CD4-positive, alpha-beta T cell treated with Interleukin-4 for 4 hours (primary cell): ENCODE data around the gene RTP5.
"Not testable (repeated sequence)": the region's sequence is repeated elsewhere in the genome, so short reads cannot be mapped to it uniquely, and the experiment has no call there.

Source experiments
- DNase-seq: peaks from one replicate; pipeline ENCODE4 v3.0.0-alpha.2; 2020

The RTP5 gene

DNA sequence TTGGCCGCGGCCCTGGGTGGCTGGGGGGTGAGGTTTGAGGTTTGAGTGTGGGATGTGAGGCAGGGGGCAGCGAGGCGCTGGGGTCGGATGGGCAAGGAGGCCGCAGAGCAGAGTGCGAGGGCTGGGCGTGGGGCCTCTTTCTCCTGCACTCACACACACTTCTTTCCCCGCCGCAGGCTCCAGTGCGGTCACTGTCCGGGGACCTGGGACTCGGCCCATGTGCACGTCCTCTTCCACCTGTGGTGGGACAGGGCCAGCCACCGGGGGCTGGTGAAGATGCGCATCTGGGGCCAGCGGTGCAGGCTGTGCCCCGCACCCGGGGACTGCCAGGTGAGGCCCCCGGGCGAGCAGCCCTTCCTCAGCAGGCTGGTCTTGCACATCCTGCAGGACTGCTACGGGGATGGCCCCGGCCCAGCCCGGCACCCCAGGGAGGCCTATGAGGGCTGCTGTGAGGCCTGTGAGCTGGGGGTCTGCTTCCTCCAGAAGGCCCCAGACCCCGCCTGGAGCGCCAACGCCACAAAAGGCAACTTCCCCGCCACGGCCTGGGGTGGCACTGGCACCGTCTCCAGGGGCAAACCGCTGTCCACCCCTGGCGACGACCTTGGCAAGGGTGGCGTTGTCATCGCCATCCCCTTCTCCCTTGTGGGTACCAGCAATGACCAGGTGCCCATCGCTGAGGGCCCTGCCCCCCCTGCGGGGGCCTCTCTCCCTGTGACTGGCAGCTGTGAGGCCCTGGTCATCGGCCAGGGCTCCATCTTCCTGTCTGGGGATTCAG, 2.2 kb downstream of the RTP5 start:
- DNase-seq, result no peak

DNA sequence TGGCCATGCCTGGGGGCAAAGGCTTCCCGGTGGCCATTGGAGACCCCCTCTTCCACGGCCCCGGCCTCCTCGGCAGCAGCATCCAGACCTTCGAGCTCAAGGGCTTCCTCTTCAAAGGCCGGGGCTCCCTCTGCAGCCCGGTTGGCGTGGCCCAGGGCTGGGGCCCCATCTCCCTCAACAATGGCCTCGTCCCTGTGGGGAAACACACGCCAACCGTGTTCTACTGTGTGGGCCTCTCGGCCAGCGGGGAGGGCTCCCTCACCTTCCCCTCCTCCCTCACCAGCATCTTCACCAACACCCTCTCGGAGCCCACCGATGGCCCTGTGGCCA, 2.7 kb downstream of the RTP5 start:
- no peak for DNase-seq

DNA sequence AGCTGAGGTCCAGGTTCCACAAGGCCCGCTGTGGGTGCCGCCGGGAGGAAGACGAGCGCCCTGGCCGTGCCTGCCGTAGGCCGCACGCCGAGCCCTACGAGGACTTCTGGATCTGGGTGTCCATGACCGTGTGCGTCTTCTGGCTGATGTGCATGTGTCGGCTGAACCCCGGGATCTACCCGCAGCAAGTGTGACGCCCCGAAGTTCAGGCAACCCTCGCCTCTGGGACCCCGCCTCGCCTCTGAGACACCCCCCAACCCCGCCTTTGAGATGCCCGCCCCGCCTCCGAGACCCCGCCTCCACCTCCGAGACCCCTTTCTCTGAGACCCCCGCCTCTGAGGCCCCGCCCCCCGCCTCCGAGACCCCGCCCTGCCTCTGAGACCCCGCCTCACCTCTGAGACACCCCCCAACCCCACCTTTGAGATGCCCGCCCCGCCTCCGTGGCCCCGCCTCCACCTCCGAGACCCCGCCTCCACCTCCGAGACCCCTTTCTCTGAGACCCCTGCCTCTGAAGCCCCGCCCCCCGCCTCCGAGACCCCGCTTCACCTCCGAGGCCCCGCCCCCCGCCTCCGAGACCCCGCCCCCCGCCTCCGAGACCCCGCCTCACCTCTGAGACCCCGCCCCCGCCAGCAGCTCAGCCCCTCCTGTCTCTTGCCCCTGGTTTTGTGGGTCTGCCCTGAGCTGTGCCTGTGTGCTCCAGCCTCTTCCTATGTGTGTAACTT, 3.7 kb downstream of the RTP5 start:
- DNase-seq, result no peak

DNA sequence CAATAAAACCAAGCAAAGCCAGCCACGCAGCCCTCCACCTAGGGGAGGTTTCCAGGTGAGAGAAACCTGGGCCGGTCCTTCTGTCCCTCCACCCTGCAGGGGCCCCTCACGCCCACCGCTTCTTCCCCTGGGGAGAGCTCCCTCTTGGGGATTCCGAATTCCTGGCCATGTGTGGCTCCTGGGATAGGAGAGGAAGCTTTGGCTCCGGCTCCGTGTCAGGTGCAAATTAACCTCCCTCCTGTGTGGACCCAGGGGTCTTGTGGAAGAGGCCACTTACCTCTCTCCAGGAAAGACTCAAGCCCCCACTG, 4.2 kb downstream of the RTP5 start:
- DNase-seq, result no peak

DNA sequence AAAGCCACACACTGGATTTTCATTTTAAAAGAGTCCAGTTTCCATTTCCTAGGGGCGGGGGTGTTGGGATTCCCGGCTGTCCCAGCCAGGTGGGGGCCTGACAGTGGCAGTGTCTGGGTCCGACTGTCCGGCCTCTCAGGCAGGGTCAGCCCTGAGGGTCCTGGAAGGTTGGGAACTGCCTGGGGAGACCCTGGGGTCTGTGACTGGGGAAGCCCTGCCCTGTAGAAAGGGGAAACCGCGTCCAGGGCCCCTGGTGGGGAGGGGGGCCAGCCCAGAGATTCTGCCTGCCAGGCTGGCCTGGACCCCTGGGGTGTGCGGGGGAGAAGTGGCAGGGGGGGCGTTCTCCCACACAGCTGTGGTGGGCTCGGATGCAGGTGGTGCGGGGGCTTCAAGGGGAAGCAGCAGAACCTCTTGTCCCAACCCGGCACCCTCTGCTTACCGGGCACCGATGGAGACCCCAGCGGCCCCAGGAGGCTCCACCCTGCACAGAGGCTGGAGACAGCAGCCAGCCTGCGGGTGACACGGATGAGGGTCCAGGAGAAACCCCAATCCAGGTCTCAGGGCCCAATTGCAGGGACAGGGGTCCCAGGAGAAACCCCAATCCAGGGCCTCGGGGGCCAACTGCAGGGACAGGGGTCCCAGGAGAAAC, 4.9 kb downstream of the RTP5 start:
- no peak for DNase-seq

DNA sequence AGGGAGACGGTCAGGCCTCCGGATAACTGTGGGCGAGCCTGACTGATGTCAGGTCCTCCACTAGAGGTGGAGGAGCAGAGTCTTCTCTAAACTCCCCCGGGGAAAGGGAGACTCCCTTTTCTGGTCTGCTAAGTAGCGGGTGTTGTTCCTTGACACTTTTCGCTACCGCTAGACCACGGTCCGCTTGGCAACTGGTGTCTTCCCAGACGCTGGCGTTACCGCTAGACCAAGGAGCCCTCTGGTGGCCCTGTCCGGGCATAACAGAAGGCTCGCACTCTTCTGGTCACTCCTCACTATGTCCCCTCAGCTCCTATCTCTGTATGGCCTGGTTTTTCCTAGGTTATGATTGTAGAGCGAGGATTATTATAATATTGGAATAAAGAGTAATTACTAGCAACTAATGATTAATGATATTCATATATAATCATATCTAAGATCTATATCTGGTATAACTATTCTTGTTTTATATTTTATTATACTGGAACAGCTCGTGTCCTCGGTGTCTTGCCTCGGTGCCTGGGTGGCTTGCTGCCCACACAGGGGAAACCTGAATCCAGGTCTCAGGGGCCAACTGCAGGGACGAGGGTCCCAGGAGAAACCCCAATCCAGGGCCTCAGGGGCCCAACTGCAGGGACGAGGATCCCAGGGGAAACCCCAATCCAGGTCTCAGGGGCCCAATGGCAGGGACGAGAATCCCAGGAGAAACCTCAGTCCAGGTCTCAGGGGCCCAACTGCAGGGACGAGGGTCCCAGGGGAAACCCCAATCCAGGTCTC, 6.4 kb downstream of the RTP5 start:
- not testable (repeated sequence) for DNase-seq

DNA sequence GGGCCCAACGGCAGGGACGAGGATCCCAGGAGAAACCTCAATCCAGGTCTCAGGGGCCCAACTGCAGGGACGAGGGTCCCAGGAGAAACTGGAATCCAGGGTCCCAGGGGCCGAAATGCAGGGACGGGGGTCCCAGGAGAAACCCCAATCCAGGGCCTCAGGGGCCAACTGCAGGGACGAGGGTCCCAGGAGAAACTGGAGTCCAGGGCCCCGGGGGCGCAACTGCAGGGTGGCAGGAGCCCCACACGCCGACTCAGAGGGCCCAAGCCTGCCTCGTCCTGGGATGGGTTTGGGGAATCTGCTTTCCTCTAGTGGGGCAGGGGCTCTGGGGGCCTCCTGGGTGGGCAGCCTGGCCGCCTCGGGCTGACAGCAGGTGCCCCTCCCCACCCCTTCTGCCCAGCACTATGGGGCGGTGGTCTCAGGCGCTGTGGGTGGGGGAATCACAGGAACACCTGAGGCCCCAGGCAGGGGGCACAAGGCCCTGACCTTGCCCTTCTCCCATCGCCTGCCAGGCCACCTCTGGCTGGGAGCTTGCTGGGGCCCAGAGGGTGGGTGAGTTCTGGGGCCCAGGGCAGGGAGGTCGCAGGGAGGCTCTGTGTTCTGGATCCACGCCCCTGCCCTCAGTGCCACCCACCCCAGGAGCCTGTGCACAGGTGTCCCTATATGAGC, 7.1 kb downstream of the RTP5 start:
- DNase-seq, result no peak

DNA sequence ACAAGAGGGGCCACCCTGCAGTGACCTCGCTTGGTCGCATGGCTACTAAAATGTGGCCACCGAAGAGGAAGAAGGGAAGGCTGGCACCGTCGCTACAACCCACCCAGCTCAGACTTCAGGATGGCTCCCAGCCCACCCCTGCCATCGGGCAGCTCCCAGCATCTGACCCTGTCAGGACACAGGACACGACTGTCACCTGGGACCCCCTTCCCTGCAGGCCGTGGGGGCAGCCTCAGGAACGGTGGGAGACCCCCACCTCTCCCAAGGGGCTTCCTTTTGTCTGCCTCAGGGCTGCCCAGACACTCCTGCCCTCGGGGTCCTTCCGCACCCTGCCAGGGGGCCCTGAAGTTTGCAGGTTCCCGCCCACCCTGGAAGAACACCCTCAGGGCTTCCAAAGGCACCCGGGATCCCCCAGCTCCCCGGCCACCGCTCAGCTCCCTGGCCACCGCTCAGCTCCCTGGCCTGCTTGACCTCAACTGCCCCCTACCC, 7.7 kb downstream of the RTP5 start:
- DNase-seq, result no peak

DNA sequence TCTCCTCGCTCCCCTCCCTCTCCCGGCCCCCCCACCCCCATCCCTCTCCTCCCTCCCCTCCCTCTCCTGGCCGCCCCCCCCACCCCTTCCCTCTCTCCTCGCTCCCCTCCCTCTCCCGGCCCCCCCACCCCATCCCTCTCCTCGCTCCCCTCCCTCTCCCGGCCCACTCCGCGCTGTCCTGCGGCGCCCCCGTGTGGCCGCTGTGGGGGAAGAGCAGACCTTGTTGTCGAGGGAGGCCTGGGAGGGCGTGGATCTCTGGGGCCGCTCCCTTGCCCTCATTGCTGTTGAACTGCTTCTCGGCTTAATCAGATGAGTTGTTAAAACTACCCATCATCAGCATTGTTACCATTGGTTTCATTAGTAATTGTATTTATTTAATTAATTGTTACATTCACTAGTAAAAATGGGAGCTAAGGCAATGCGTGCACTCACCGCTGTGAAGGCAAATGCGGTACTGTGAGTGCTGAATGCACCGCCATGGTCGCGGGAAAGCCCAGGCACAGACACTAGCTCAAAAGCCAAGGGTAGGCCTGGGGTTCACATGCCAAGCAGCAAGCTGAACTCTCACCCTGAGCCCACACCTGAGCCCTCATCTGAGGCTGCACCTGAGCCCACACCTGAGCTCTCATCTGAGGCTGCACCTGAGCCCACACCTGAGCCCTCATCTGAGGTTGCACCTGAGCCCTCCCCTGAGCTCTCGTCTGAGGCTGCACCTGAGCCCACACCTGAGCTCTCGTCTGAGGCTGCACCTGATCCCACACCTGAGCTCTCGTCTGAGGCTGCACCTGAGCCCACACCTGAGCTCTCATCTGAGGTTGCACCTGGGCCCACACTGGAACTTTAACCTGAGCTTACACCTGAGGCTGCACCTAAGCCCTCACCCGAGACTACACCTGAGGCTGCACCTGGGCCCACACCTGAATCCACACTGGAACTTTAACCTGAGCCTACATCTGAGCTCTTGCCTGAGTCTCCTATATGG, 8.8 kb downstream of the RTP5 start:
- DNase-seq, result peak; percentile 66

DNA sequence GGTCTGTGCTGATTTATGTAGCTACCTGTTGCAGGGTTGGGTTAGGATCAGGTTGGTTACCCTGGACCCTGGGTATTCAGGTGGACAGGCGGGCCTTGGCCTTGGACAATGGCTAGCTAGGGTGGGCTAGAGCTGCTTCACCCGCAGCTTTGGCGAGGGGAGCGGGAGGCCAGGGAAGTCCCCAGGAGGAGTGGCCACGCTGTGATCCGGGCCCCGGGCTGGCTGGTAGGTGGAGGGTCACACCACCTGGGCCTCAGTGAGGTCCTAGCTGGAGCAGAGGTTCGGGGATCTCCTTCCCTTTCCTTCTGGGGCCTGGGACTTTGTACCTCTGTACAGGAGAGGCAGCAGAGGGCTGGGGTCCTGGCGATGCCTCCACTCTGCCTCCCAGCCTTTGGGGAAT, 9.8 kb downstream of the RTP5 start:
- no peak for DNase-seq

DNA sequence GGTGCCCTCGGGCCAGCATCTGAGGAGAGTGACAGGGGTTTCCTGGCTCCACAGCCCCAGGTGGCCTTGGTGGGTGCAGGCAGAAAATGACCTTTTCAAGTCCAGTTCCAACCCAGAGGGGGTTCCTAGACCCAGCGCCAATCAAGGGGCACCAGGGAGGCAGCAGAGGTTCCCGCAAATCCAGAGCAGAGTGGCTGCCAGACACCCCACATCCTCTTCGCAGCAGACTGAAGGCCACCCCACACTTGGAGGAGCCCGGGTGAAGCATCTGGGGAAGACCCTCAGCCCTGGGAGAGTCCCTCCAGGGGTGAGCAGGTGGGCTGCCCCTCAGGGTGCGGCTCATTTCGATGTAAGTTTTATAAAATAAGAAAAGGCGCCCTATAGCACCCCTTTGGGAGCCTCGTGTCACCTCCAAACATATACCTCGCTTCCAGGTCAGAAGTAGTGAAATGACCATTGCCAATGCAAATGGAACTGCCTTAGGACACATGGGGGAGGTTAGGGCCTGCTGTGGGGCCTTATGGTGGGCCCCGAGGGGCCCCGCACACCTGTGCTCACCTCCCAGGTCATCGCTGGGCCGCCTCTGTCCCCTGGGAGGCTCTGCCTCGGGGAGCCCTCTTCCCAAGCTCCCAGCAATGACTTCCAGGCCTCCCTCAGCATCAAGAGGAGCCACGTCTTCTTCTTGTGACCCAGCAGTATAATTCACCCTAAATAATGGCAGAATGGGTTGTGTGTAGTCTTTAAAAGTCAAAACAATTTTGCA, 11.0 kb downstream of the RTP5 start:
- DNase-seq, result no peak

DNA sequence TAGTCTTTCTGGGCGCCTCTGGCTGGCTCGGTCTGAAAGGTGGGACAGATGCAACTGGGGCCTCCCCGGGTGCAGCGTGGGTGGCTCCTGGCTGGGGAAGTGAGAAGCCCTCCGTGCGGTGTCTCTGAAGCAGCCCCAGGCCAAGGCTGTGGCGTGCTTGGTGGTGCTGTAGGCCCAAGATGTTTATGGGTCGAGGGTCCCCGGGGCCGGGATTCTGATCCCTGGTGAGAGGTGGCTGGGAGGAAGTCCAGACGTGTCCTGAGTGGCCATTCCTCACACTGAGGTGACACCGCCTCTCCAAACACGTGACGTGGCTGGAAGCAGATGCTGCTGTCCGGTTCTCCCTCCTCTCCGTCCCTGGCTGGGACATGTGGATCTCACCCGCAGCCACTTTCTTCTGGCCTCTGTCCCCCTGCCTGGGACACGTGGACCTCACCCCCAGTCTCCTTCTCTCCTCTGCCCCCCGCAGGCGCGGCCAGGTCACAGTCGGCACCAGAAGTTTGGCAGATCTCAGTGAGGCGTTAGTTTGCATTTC, 12.6 kb downstream of the RTP5 start:
- DNase-seq, result no peak

DNA sequence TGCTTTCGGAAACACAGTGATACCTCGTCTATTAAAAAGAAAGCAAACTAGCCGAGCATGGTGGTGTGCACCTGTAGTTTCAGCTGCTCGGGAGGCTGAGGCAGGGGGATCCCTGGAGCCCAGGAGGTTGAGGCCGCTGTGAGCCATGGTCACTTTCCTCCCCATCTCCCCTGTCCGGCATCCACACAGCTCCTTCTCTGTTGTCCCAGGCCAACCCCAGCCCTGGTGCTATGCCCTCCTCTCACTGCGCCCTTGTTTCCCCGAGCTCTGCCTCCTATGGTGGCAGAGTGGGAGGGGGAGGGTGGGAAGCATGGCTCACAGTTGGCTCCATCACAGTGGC, 15.4 kb downstream of the RTP5 start:
- no peak for DNase-seq

DNA sequence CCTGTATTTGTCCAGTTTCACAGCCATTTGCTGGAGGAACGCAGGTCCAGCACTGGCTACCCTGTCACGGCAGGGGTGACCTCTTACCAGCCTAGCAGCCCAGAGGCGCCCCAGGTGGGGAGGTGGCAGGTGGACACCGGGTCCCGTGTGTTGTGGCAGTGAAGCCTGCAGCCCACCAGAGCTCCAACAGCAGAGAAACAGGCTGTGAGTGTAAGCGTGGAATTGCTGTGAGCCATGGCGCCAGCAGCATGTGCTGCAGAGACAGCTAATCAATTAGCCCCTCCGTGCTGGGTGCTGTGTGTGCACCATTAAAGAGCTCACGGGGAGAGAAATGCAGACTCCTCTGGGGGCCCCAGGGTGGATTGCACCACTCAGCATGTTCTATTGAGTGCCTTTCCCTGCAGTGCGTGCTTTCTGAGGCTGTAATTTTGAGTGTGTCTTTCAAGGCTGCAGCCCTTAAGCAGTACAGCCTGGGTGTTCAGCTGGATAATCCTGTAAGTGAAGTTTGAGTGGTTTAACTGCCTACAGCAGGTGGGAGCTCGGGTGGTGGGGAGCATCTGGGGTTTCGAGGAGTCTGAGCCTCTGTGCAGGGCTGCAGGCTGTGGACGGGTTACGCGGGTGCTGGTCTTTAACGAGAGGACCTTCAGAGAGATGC, 15.9 kb downstream of the RTP5 start:
- DNase-seq, result no peak

DNA sequence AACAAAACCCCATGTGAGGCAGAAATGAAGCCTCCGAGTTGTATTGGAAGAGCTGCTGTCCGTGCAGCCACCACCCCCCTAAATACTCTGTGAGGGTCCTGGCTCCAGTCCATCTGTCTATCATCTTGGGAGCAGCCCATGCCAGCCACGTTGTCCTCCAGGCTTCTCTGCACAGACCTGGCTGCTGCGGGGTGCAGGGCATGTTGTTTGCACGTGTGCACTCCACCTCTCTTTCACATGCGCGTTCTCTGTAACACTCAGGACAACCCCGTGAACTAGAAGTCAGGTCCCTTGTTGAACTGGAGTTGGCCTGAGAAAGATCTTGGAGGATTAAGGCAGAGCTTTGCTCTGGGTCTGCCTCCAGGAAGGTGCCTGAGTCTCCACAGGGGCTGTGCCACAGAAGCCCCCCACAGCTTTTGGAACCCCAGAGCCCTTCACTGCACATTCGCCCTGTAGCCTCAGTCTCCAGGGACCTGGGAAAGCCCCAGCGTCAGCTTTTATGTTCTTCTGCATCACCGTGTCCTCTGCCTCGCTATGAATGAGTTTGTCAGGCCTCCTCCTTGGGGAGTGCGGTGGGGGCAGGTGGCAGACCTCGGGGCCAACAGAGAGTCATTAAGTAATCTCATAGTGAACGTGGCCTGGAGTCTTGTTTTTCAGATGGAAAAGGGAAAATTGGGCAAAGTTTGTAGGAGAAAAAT, 16.6 kb downstream of the RTP5 start:
- no peak for DNase-seq

DNA sequence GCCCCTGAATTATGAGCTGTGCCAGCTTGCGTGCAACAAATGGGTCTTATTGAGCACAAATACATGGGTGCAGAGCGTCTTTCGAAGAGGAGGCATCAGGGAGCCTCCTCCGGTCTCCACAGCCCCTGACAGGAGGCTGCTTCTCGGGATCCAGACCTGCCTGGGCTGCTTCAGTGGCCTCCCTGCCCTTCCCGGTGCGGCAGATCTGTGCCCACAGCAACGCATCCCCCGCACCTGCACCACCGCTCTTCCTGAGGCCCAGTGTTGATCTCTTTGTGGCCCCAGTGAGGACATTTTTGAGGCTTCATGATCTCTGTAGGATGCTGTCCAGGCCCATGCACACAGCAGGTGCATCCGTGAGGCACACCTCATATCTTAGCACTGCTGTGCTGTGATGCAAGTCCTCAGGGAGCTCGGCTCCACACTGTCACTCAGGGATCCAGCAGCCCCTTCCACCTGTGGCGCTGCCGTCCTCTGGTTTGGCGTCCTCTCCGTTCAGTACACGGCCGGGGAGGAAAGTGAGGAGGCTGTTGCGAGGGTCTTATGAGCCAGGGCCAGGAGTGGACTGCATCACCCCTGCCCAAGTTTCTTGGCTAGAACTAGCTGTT, 17.4 kb downstream of the RTP5 start:
- no peak for DNase-seq

DNA sequence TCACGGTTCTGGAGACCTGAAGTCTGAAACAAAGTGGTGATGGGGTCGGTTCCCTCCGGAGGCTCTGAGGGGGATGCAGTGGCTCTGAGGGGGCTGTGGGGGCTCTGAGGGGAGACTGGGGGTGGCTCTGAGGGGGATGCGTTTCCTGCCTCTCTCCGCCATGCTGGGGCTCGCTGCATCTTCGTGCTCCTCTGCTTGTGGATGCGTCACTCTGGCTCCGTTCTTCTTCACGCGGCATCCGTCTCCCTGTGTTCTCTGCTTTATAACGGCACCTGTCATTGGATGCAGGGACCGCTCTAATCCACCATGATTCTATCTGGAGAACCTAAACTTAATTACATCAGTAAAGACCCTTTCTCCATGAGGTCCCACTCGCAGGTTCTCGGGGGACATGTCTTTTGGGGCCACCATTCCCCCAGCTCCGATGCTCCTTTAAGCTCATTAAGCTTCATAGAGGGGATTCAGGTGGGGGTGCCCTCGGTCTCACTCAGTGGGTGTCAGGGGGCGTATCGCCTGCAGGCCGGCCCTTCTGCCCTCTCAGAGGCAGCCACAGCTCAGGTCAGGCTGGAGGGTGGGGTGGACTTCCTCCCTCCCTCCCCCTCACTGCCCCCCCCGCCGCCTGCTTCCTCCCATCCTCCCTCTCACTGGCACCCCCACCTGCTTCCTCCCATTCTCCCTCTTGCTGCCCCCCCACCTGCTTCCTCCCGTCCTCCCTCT, 18.4 kb downstream of the RTP5 start:
- no peak for DNase-seq

DNA sequence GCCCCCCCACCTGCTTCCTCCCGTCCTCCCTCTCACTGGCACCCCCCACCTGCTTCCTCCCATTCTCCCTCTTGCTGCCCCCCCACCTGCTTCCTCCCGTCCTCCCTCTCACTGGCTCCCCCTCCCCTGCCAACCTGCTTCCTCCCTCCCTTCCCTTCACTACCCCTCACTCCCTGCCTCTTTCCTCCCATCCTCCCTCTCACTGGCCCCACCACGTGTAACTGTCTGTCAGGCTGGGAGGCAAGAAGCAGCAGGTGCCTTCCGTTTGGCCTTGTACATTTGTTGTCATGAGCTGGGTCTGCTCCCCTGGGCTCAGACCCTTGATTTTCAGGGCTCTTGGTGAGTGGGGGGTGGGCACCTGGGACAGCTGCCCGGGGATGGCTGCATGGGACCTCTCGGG, 19.1 kb downstream of the RTP5 start:
- no peak for DNase-seq
